NB4 (cell line): Measurements from ENCODE around the gene DAP.

Source experiments
- CTCF ChIP-seq: IDR thresholded peaks from one replicate; pipeline ENCODE4 v1.5.1; 2012; ENCODE audit warnings: low read depth, low read length
- POLR2A ChIP-seq: IDR thresholded peaks from 2 replicates; pipeline ENCODE4 v1.6.1; 2011; ENCODE audit warnings: mild to moderate bottlenecking; ENCODE audit not compliant: insufficient read length; ENCODE audit errors: extremely low read depth

GRCh38 chr5:10639846-10640368 is 121.1 kb downstream of the DAP start:
- TF ChIP-seq CTCF (no peak), POLR2A (no peak)
